Measurements from ENCODE around the gene CGNL1. TPM values are rescaled to one million over a fixed set of nuclear protein-coding genes. Genes with fewer than 3 reads are reported as not detected.

The CGNL1 gene
- total RNA-seq, 4 donors from 2014 or later: 9.6 to 21.3 (median 13.1) TPM

GRCh38 chr15:57503911-57504598, 127.8 kb downstream of the CGNL1 start:
- Histone ChIP-seq H3K27me3 (no peaks in the 10 kb centered on the region), H3K9me3 (no peaks in the 10 kb centered on the region), H3K4me1 (peaks cover 6 to 26% (median 7%) of the 10 kb centered on the region in 4 donors), H3K36me3 (no peaks in the 10 kb centered on the region), H3K4me3 (no peak overlapping the region), H3K27ac (replicated peaks in 1 of 4) (no peak overlapping the region)
- DNase-seq (ENCODE audit: extremely low spot score): no peak
- intact Hi-C loops (cut with DNase I): no loop called here
- TF ChIP-seq POLR2AphosphoS5 (IDR thresholded peaks at IDR 0.05): no peak
- no peak for TF ChIP-seq EP300 (IDR thresholded peaks at IDR 0.05)
- TF ChIP-seq POLR2A (IDR thresholded peaks at IDR 0.05; ENCODE audit: low read depth): no peak
- TF ChIP-seq CTCF (IDR thresholded peaks at IDR 0.05): no peak
- WGBS: 72% methylated on average over 9 of the region's 9 CpGs

GRCh38 chr15:57504599-57504940, 128.3 kb downstream of the CGNL1 start:
- no peak overlapping the region for H3K4me3 ChIP-seq
- no peaks in the 10 kb centered on the region for H3K9me3 ChIP-seq
- TF ChIP-seq EP300 (IDR thresholded peaks at IDR 0.05) (no peak), POLR2AphosphoS5 (IDR thresholded peaks at IDR 0.05) (no peak), CTCF (IDR thresholded peaks at IDR 0.05) (no peak), POLR2A (IDR thresholded peaks at IDR 0.05; ENCODE audit: low read depth) (no peak)
- DNase-seq (ENCODE audit: extremely low spot score): no peak
- no peaks in the 10 kb centered on the region for H3K36me3 ChIP-seq
- H3K4me1 ChIP-seq: peaks cover 6 to 26% (median 10%) of the 10 kb centered on the region in 4 donors
- H3K27me3 ChIP-seq: no peaks in the 10 kb centered on the region
- no peak overlapping the region for H3K27ac ChIP-seq (replicated peaks in 1 of 4)
- intact Hi-C loops (cut with DNase I): no loop called here
- WGBS: 40% methylated on average over 1 of the region's 1 CpG

GRCh38 chr15:57505056-57505715, 128.9 kb downstream of the CGNL1 start:
- Histone ChIP-seq H3K9me3 (no peaks in the 10 kb centered on the region), H3K36me3 (no peaks in the 10 kb centered on the region), H3K4me3 (no peak overlapping the region), H3K4me1 (peaks cover 9 to 30% (median 16%) of the 10 kb centered on the region in 4 donors), H3K27ac (replicated peaks in 1 of 4) (no peak overlapping the region), H3K27me3 (no peaks in the 10 kb centered on the region)
- WGBS: 84% methylated on average over 10 of the region's 10 CpGs
- intact Hi-C loops (cut with DNase I): no loop called here
- no peak for TF ChIP-seq POLR2A (IDR thresholded peaks at IDR 0.05; ENCODE audit: low read depth)
- no peak for TF ChIP-seq EP300 (IDR thresholded peaks at IDR 0.05)
- no peak for TF ChIP-seq CTCF (IDR thresholded peaks at IDR 0.05)
- TF ChIP-seq POLR2AphosphoS5 (IDR thresholded peaks at IDR 0.05): no peak
- DNase-seq (ENCODE audit: extremely low spot score): no peak

GRCh38 chr15:57505949-57506391, 129.7 kb downstream of the CGNL1 start:
- WGBS: 82% methylated on average over 9 of the region's 9 CpGs
- Histone ChIP-seq H3K36me3 (no peaks in the 10 kb centered on the region), H3K9me3 (no peaks in the 10 kb centered on the region), H3K4me1 (peaks cover 11 to 33% (median 17%) of the 10 kb centered on the region in 4 donors), H3K27me3 (no peaks in the 10 kb centered on the region), H3K27ac (replicated peaks in 1 of 4) (no peak overlapping the region), H3K4me3 (no peak overlapping the region)
- intact Hi-C loops (cut with DNase I): no loop called here
- no peak for TF ChIP-seq CTCF (IDR thresholded peaks at IDR 0.05)
- DNase-seq (ENCODE audit: extremely low spot score): no peak

Data from esophagus muscularis mucosa (tissue), 4 donors.